ENCODE results near the gene DNER.
"Not testable (repeated sequence)": the region's sequence is repeated elsewhere in the genome, so short reads cannot be mapped to it uniquely, and the experiment has no call there.

The DNER gene

DNA sequence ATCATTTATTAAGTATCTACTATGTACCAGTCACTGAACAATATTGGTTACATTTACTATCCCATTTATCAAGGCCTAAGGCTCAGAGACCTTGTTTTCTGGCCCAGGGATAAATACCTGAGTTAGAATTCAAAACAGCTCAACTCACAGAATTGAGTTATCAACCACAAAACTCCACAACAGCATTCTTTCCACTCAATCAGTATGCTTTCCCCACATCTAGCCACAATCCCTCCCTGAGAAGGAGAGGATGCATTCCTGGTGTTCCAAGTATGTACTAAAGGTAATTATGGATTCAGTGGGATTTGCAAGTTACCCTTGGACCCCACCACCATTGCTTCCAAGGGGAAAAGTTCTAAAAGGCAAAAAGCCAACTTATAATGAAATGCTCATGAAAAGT lies 339.1 kb downstream of the DNER start:
- Histone ChIP-seq H3K79me2 (ENCODE audit: insufficient read depth, low read length) (no peaks in the 10 kb centered on the region), H4K20me1 (ENCODE audit: insufficient read depth, low read length) (no peaks in the 10 kb centered on the region), H3K4me3 (ENCODE audit: low read depth, low read length, poor library complexity, severe bottlenecking) (no peak overlapping the region), H3K27me3 (ENCODE audit: insufficient read depth, low read length) (no peaks in the 10 kb centered on the region), H2AFZ (ENCODE audit: low read length) (no peak overlapping the region), H3K27ac (ENCODE audit: low read depth, low read length, poor library complexity, severe bottlenecking) (no peak overlapping the region), H3K4me1 (ENCODE audit: insufficient read depth, low read length, severe bottlenecking) (no peaks in the 10 kb centered on the region), H3K4me2 (ENCODE audit: low read length) (no peak overlapping the region), H3K9me2 (ENCODE audit: low read depth, low read length) (no peaks in the 10 kb centered on the region), H3K36me3 (ENCODE audit: insufficient read depth, low read length) (no peaks in the 10 kb centered on the region), H3K9ac (ENCODE audit: low read length) (no peak overlapping the region), H3F3A (ENCODE audit: insufficient read depth, low read length) (no peaks in the 10 kb centered on the region), H3K9me3 (ENCODE audit: low read length) (no peaks in the 10 kb centered on the region)
- no peak for TF ChIP-seq EZH2 (IDR thresholded peaks at IDR 0.05; ENCODE audit: borderline replicate concordance, low read length)
- TF ChIP-seq, protein P1, sequence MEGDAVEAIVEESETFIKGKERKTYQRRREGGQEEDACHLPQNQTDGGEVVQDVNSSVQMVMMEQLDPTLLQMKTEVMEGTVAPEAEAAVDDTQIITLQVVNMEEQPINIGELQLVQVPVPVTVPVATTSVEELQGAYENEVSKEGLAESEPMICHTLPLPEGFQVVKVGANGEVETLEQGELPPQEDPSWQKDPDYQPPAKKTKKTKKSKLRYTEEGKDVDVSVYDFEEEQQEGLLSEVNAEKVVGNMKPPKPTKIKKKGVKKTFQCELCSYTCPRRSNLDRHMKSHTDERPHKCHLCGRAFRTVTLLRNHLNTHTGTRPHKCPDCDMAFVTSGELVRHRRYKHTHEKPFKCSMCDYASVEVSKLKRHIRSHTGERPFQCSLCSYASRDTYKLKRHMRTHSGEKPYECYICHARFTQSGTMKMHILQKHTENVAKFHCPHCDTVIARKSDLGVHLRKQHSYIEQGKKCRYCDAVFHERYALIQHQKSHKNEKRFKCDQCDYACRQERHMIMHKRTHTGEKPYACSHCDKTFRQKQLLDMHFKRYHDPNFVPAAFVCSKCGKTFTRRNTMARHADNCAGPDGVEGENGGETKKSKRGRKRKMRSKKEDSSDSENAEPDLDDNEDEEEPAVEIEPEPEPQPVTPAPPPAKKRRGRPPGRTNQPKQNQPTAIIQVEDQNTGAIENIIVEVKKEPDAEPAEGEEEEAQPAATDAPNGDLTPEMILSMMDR (IDR thresholded peaks at IDR 0.05; ENCODE audit: low read length): no peak

DNA sequence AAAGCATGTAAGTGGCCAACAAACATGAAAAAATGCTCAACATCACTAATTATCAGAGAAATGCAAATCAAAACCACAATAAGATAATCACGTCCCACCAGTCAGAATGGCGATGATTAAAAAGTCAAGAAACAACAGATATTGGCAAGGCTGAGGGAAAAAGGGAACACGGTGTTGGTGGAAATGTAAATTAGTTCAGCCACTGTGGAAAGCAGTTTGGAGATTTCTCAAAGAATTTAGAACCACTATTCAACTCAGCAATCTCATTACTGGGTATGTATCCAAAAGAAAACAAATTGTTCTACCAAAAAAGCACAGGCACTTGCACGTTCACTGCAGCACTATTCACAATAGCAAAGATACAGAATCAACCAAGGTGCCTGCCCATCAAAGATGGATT lies 341.0 kb downstream of the DNER start:
- not testable (repeated sequence) for H3K4me3 ChIP-seq (ENCODE audit: low read depth, low read length, poor library complexity, severe bottlenecking); H3K9me2 ChIP-seq (ENCODE audit: low read depth, low read length); H4K20me1 ChIP-seq (ENCODE audit: insufficient read depth, low read length); H3K36me3 ChIP-seq (ENCODE audit: insufficient read depth, low read length); H3K27me3 ChIP-seq (ENCODE audit: insufficient read depth, low read length); H3K9ac ChIP-seq (ENCODE audit: low read length); H3F3A ChIP-seq (ENCODE audit: insufficient read depth, low read length); H3K4me2 ChIP-seq (ENCODE audit: low read length); H3K79me2 ChIP-seq (ENCODE audit: insufficient read depth, low read length); H3K27ac ChIP-seq (ENCODE audit: low read depth, low read length, poor library complexity, severe bottlenecking); H3K9me3 ChIP-seq (ENCODE audit: low read length); H2AFZ ChIP-seq (ENCODE audit: low read length); H3K4me1 ChIP-seq (ENCODE audit: insufficient read depth, low read length, severe bottlenecking)

DNA sequence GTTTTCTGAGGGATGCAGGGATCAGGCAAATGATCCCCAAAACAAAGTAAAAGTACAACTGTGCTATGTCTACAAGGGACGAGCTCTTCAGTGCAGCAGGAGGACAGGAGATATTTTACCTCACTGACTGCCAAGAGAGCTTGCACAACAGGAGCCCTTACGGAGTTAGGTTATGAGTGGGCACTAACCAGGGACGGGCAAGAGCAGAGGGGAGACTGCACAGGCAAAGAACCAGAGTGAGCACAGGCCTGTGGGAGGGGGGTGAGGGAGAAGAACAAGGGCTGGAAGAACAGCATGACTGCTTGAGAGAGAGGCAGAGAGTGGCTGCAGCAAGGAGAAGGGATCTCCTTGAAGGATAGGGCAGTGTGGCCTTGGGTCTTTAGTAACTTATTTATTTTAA lies 342.1 kb downstream of the DNER start:
- no peaks in the 10 kb centered on the region for H3K9me2 ChIP-seq (ENCODE audit: low read depth, low read length)
- H3F3A ChIP-seq (ENCODE audit: insufficient read depth, low read length): no peaks in the 10 kb centered on the region
- H3K79me2 ChIP-seq (ENCODE audit: insufficient read depth, low read length): no peaks in the 10 kb centered on the region
- no peak overlapping the region for H3K4me3 ChIP-seq (ENCODE audit: low read depth, low read length, poor library complexity, severe bottlenecking)
- H2AFZ ChIP-seq (ENCODE audit: low read length): no peak overlapping the region
- H3K9me3 ChIP-seq (ENCODE audit: low read length): no peaks in the 10 kb centered on the region
- no peaks in the 10 kb centered on the region for H3K36me3 ChIP-seq (ENCODE audit: insufficient read depth, low read length)
- no peak overlapping the region for H3K9ac ChIP-seq (ENCODE audit: low read length)
- no peak overlapping the region for H3K4me2 ChIP-seq (ENCODE audit: low read length)
- no peaks in the 10 kb centered on the region for H3K4me1 ChIP-seq (ENCODE audit: insufficient read depth, low read length, severe bottlenecking)
- TF ChIP-seq, protein P1 (IDR thresholded peaks at IDR 0.05; ENCODE audit: low read length): no peak
- TF ChIP-seq EZH2 (IDR thresholded peaks at IDR 0.05; ENCODE audit: borderline replicate concordance, low read length): no peak
- H3K27ac ChIP-seq (ENCODE audit: low read depth, low read length, poor library complexity, severe bottlenecking): no peak overlapping the region
- H3K27me3 ChIP-seq (ENCODE audit: insufficient read depth, low read length): no peaks in the 10 kb centered on the region
- H4K20me1 ChIP-seq (ENCODE audit: insufficient read depth, low read length): no peaks in the 10 kb centered on the region

DNA sequence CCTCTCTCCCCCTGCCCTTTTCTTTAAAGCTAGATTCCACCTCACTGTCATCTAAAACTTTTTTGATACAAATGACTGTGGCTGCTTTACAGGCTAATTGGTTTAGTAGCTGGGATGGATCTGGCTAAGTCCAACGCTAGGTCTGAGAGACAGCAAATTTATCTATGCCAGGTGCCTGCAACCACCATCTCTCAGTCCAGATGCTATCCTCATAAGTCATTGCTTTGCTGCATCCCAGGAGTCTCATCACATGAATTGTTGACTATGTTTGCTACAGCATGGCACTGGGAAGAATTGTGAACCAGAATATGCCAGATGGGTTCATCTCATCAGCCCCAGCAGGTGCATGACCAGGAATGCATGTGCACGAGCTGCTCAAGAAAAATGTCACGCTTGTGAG lies 343.3 kb downstream of the DNER start:
- no peak overlapping the region for H3K27ac ChIP-seq (ENCODE audit: low read depth, low read length, poor library complexity, severe bottlenecking)
- H3K9ac ChIP-seq (ENCODE audit: low read length): no peak overlapping the region
- H2AFZ ChIP-seq (ENCODE audit: low read length): no peak overlapping the region
- no peaks in the 10 kb centered on the region for H4K20me1 ChIP-seq (ENCODE audit: insufficient read depth, low read length)
- H3K27me3 ChIP-seq (ENCODE audit: insufficient read depth, low read length): no peaks in the 10 kb centered on the region
- H3K4me2 ChIP-seq (ENCODE audit: low read length): no peak overlapping the region
- H3K36me3 ChIP-seq (ENCODE audit: insufficient read depth, low read length): no peaks in the 10 kb centered on the region
- no peaks in the 10 kb centered on the region for H3K9me2 ChIP-seq (ENCODE audit: low read depth, low read length)
- H3K4me3 ChIP-seq (ENCODE audit: low read depth, low read length, poor library complexity, severe bottlenecking): no peak overlapping the region
- TF ChIP-seq EZH2 (IDR thresholded peaks at IDR 0.05; ENCODE audit: borderline replicate concordance, low read length): no peak
- TF ChIP-seq, protein P1 (IDR thresholded peaks at IDR 0.05; ENCODE audit: low read length): no peak
- H3K4me1 ChIP-seq (ENCODE audit: insufficient read depth, low read length, severe bottlenecking): no peaks in the 10 kb centered on the region
- H3K9me3 ChIP-seq (ENCODE audit: low read length): no peaks in the 10 kb centered on the region
- H3K79me2 ChIP-seq (ENCODE audit: insufficient read depth, low read length): no peaks in the 10 kb centered on the region
- no peaks in the 10 kb centered on the region for H3F3A ChIP-seq (ENCODE audit: insufficient read depth, low read length)
